SH-SY5Y (cell line): ENCODE data around the gene CHST10.

Source experiments
- GATA2 ChIP-seq: IDR thresholded peaks from 2 replicates; pipeline ENCODE4 v1.6.1; 2011; ENCODE audit warnings: mild to moderate bottlenecking, low read depth, low read length
- GATA3 ChIP-seq: IDR thresholded peaks from 2 replicates; pipeline ENCODE4 v1.6.1; 2011; ENCODE audit warnings: low read depth, mild to moderate bottlenecking, low read length, moderate library complexity

- TF ChIP-seq GATA2 = no peak
- TF ChIP-seq GATA3 = no peak
Measured at GRCh38 chr2:100412466-100412865, 5.0 kb downstream of the CHST10 start.
